Stimulated activated CD4-positive, alpha-beta T cell treated with anti-CD3 and anti-CD28 coated beads, TNF-alpha, amount 100 ng/mL, for 48 hours (primary cell): Measurements from ENCODE around the gene ARG1.
A peak's percentile ranks its signal among the peaks of the same experiment; 100 is the strongest.

Experiments used
- DNase-seq, 3 donors: peaks; one replicate each; pipeline ENCODE4 v3.0.0-alpha.2; 2020; ENCODE audit warnings: low read depth in 3 of 3

The ARG1 gene

DNA sequence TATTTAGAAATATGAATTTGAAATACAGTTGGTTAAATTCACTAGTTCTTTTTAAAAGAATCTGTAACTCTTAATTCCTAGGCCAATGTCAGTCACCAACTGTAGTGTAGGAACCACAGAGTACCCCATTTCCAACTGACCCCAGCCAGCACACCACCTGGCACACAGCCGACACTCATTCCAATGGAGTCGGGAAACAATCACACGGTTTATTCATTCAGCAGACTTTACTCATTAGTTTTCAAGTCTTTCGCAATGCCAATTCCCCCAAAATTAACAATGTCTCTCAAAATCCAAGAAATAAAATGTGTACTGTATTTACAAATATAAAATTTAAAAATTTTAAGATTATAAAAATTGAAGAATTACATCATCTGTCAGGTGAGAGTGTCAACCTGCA lies 13.5 kb downstream of the ARG1 start:
- DNase-seq = no peak

DNA sequence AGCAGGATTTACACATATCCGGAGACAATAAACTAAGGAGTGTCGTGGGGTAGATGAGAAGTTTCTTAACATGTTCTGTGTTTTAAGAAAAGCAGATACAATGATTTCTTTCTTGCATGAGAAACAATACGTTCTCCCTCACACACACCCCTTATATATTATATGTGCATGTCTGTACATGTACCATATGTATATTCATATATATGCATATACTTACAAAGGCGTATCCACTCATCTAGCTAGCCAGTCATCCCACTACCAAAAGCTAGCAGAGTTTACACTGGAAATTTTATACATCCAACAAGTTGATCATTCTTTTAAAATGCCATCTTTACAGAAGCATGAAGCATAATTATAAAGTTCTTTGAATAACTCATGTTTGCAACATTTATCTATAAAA lies 14.9 kb downstream of the ARG1 start:
- no peak for DNase-seq

DNA sequence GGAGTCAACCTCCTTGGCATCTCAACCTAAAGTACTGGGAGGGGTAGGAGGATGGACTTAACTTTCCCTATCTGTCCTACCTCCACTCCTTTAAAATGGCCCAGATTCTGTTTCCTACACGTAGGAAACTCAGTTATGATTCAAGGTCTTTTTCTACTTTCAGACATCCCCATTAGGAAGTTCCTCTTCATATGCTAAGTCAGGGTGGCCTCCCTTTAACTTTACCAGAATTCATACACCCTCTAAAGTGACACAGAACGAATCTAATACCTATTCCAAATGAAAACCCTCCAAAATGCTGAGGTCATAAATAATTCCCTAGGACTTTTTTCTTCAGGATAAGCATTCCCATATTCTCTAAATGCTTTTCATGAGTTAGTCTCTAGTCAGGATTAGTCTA lies 15.6 kb downstream of the ARG1 start:
- DNase-seq = no peak

DNA sequence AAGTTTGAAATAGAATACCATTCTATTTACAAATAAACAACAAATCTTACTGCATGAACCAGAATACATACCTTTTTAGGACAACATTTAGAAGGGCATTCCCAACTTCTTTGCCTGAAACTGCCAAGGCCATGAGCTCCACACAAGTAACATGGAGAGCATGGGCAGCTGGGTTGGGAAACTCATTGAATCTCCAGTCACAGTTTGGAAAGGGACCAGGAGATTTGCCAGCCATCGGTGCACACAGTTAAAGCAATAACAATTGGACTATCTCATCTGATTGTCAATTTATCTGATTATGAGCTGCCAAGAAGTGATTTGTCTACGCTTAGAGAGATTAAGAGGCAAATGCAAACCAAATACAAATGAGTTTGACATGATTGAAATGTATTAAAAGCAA lies 19.9 kb downstream of the ARG1 start:
- no peak for DNase-seq

DNA sequence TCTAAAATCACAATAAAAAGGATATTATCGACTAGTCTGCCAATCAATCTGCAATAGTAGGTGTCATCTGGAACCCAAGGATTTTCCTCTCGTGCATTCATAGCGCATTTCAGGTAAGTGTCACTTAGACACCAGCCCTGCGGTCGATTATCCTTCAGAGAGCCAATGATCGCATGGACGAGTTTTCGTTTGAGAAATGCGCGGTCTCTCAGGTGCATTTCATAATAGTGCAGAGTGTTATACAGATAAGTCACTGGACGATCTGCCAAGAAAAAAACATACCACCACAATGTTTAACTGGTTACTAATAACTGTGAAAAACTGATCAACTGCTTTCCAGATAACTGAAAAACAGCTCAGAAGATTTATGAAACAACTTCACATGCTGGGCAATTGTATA lies 21.0 kb downstream of the ARG1 start:
- DNase-seq = no peak

DNA sequence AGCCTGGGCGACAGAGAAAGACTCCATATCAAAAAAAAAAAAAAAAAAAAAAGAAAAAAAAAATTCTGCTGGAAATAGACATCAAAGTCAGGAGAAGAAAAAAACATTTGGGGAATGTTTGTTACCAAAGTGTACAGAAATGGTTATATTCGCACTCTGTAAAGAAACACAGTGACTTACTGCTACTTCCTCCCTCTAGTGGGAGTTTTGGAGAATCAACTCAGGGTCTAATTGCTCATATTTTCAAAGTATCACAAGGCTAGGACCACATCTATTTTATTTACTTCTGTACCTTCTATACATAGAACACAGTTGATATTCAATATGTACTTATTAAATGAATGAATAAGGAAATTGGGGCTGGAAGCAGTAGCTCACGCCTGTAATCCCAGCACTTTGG lies 24.4 kb downstream of the ARG1 start:
- DNase-seq = no peak

DNA sequence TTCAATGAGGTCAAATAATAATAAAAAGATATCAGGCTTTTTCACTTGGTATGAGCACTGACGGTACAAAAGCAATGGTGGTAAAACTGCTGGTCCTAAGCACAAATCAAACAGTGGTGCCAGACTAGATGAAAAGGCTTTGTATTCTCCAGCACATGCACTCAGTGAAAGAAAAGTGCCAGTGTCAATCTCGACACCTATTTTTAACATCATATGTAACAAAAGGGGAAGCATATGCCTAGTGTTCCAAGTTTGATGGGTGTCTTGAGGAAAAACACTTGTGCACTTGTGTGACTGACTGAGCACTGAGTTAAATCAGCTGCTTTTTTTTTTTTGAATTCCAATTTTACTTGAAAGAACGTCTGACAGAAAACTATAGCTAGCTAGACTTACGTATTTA lies 27.7 kb downstream of the ARG1 start:
- no peak for DNase-seq

DNA sequence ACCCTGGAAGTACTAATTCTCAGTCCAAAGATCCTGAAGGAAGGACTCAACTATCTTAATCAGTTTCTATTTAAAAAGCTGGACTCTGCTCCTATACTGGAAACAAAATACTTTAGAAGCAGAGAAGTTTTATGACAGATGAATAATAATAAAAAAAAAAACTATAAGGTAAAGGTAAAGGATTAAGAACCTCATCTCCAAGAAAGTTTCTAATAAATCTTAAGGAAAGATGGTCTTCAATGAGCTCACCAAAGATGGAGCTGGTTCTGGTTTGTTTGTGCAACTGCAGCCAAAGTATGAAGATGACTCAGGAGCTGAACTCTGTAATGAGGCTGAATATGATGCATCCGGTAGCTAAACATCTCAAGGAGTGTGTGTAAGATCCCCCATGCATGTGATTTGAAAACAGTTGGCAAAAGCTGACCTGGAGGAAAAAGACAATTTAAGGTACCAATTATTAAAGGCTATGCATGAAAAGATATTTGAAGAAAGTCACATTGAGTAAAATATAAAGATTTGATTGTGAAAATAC lies 29.8 kb downstream of the ARG1 start:
- DNase-seq = no peak

DNA sequence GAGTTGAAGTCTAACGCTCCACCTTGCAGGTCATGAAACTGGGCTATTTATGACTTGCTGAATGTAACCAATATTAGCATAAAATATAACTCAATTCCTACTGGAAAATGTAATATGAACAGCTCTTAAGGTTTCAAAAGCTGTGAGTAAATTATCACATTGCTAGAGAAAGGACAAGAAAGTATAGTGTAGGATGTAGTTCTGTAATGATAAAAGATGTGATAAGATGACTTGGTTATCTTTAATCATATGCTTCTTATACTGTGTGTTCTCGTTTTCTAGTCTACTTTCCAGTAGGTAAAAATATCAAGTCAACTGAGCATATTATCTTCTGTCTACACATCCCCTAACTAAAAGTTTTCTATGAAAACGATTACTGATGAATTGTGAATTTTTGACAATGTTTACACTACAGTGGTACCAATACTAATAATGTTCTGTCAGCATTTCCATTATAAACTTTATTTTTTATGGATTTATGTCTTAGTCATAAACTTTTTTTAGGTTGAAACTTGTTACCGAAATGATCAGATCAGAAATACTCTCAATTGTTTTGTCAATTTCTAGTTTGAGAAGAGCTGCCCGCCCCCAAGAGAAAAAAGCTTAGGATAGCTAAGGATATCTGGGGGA lies 40.4 kb downstream of the ARG1 start:
- no peak for DNase-seq

DNA sequence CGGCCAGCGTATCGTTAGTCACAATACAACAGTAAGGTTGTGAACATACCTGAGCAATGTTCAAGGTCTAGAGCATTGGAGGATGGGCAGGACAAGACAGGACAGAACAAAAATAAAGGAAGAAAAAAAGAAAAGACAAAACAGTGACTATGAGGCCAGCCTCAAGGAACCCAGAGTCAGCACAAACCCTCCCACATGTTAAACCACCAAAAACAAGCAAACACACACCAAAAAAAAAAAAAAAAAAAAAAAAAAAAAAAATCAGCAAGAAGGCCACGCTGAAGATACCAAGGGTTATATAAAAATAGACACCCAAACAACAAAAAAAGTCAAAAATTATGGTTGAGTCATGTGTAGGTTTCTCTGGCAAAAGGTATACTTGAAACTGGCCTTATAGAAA lies 42.2 kb downstream of the ARG1 start:
- DNase-seq = no peak

DNA sequence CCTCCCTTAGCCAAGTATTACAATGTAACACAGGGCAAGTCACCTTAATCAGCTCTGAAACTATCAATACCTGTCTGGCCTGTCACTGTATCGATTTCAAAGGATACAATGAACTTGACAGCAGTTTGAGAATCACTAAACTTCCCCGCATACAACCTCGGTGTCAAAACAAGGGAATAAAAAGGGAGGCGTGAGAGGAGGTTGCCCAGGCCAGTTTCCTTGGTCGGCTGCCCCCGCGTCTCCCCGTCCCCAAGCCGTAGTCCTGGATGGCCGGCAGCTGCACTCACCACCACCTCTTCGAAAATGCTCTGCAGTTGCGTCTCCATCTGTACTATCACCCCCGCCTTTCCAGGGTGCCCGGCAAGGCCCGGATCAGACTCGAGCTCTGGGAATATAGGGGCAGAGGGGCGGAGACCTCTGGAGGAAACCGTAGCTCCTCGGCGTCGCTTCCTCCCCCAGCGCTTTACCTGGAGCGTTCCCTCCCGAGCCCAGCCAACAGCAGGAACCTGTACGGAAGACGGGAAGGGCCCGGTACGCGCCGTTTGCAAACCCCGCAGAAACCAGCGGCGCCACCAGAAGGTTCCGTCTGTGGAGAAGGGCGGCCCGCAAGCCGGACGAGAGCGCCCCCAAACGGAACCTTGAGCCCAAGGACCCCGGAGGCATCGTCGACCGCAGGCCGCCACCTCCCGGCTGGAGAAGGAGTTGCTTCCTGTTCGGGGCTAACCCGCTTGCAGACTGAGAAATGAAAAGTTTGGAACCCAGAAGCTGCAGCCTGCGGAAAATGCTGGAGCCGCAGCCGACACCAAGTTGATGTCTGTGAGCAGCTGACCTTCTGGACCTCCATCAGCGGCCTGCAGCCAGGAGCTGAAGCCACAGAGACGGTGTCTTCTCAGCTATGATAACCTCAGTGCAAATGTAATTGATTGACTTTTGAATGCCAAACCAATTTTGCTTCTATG lies 55.0 kb downstream of the ARG1 start, which contains the start of gene MED23:
Gene MED23 (minus strand): TSS at position 519 of the 959 bp plus-strand sequence. CDS start 193 bp downstream, at position 326.
- DNase-seq = peak; percentile 87 to 94 (median 91)

DNA sequence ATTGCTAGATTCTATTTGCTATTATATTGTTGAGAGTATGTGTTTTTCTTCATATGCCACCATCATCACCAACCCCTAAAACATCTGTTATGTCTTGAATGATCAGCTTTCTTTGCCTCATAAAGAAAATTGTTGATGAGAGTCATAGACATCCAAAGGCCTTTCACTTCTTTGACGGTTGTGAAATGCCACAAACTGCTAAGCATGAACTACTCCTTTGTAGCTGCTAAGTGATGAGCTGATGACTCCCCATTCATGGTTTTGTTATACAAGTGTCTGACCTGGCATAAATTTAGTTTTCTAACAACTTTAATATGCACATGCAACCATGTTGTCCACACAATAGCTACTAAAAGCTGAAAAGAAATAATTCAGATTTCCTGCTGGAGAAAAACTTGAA lies 55.7 kb downstream of the ARG1 start:
- no peak for DNase-seq

DNA sequence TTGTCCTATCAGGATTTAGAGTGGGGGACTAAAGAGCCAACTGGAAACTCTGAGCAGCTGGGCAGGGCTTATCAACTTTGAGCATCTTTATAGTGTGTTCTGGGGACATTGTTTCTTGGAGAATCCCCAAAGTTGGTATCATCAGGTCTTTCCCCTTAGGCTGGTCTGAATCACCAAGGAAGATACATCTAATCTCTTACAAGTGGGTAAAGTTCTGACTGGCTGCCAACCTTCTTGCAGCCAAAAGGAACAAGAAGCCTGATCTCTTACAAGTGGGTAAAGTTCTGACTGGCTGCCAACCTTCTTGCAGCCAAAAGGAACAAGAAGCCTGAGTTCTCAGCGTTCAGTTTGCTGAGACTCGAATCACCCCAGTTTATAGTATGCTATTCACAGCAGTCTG lies 56.6 kb downstream of the ARG1 start:
- DNase-seq = no peak

DNA sequence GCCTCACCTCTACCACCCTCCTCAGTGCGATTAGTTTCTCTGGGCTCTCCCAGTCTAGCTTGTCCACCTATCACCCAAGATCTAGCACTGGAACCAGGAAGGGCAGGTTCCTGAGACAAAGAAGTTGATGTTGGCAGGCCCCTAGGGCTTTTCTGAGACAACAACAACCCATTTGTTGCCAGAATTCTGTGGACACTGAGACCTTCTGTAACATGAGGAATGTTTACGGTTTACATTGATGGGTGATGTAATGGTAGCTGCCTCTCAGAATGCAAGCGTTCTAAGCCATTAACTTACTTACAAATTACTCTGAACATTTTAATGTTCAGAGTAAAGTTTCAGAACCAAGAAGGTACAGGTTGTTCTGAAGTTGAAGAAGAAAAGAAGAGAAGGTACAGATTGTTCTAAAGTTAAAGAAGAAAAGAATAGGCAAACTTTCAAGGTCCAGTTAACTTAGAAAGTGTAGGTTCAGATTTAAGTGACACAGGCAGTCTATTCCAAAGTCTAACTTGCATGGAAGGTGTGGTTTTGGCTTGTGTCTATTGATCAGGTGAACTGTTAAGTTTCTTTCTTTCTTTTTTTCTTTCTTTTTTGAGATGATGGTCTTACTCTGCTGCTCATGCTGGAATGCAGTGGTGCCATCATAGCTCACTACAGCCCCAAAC lies 58.7 kb downstream of the ARG1 start:
- DNase-seq = no peak
